Stomach (tissue), 4 donors: ENCODE measurements around the gene SIGLEC11.

ENCODE experiments used
- EP300 ChIP-seq: sonication (generic); formaldehyde crosslinking; IDR thresholded peaks from one replicate; pipeline ENCODE4 v1.6.1; 2017; ENCODE audit warnings: antibody characterized with exemption
- TF ChIP-seq, protein P1 (sequence below), 7 experiments: fragments of 450-650 bp in 4 of 7; fragments of 200-600 bp in 3 of 7; sonication (generic) in 3 of 7; IDR thresholded peaks; one replicate each; pipeline ENCODE4 v1.5.1; 2016 to 2019; ENCODE audit warnings: antibody characterized with exemption in 7 of 7, control low read depth in 2 of 7, mild to moderate bottlenecking in 1 of 7

DNA sequence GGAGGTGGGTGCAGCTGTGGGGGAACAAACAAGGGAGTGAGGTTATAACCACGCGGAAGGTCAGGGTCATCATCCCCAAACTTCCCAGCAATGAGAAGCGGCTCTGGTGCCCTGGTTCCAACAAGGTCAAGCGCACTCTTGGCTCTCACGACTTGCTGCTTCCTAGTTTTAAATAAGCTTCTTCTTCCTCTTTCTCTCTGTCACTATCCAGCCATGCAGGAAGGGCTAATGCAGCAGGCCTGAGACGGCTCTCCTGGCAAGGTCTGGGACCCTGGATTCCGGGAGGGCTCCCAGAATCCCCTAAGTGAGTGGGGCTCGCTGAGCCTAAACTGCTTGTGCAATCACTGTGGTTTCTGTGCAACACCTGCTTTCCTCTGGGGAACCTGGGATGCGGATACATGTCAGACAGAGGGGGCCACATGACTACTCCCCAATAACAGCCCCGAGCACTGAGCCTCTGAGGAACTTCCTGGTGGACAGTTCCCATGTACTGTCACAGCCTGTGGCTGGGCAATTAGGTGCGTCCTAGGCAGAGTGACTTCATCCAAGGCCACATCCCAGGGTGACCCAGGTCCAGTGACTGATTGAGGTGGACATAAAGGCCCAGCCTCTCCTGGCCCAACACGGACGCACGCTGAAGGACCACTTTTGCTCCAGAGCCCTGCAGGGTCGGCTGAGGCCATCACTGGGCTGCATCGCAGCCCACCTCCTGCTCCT lies 40.0 kb upstream of the SIGLEC11 start:
- TF ChIP-seq EP300, result no peak
- TF ChIP-seq, protein P1, sequence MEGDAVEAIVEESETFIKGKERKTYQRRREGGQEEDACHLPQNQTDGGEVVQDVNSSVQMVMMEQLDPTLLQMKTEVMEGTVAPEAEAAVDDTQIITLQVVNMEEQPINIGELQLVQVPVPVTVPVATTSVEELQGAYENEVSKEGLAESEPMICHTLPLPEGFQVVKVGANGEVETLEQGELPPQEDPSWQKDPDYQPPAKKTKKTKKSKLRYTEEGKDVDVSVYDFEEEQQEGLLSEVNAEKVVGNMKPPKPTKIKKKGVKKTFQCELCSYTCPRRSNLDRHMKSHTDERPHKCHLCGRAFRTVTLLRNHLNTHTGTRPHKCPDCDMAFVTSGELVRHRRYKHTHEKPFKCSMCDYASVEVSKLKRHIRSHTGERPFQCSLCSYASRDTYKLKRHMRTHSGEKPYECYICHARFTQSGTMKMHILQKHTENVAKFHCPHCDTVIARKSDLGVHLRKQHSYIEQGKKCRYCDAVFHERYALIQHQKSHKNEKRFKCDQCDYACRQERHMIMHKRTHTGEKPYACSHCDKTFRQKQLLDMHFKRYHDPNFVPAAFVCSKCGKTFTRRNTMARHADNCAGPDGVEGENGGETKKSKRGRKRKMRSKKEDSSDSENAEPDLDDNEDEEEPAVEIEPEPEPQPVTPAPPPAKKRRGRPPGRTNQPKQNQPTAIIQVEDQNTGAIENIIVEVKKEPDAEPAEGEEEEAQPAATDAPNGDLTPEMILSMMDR (IDR thresholded peaks at IDR 0.05), result no peak
